ENCODE measurements around the gene ADISSP.

ADISSP gene

GRCh38 chr20:3719046-3719445 is 48.5 kb downstream of the ADISSP start:
- no peak for DNase-seq (ENCODE audit: low read depth)
- H3K4me3 ChIP-seq (ENCODE audit: control insufficient read depth, low read depth, low read length), result no peak overlapping the region
- TF ChIP-seq CTCF (conservative IDR thresholded peaks at IDR 0.05; ENCODE audit: control insufficient read depth, insufficient read depth, low read depth, low read length), result no peak

- TF ChIP-seq CTCF (conservative IDR thresholded peaks at IDR 0.05; ENCODE audit: control insufficient read depth, insufficient read depth, low read depth, low read length), result peak; percentile 75
- no peak overlapping the region for H3K4me3 ChIP-seq (ENCODE audit: control insufficient read depth, low read depth, low read length)
- DNase-seq (ENCODE audit: low read depth), result peak; percentile 49
These were observed 51.2 kb downstream of the ADISSP start for GRCh38 chr20:3716195-3716834.

- no peak overlapping the region for H3K4me3 ChIP-seq (ENCODE audit: control insufficient read depth, low read depth, low read length)
- no peak for DNase-seq (ENCODE audit: low read depth)
- no peak for TF ChIP-seq CTCF (conservative IDR thresholded peaks at IDR 0.05; ENCODE audit: control insufficient read depth, insufficient read depth, low read depth, low read length)
These were observed 53.5 kb downstream of the ADISSP start for GRCh38 chr20:3714092-3714491.

- H3K4me3 ChIP-seq (ENCODE audit: control insufficient read depth, low read depth, low read length), result no peak within 1 kb of the TSS
- no peak for DNase-seq (ENCODE audit: low read depth)
- no peak for TF ChIP-seq CTCF (conservative IDR thresholded peaks at IDR 0.05; ENCODE audit: control insufficient read depth, insufficient read depth, low read depth, low read length)
These were observed 55.2 kb downstream of the ADISSP start, which contains the start of gene SIGLEC1 for GRCh38 chr20:3712279-3712873. SIGLEC1 (minus strand) TSS chr20:3712600; CDS start chr20:3707128, 5,472 bp downstream.

- no peak for TF ChIP-seq CTCF (conservative IDR thresholded peaks at IDR 0.05; ENCODE audit: control insufficient read depth, insufficient read depth, low read depth, low read length)
These were observed 56.0 kb downstream of the ADISSP start for GRCh38 chr20:3711484-3711941.

GRCh38 chr20:3710703-3711483 is 56.7 kb downstream of the ADISSP start:
- H3K4me3 ChIP-seq (ENCODE audit: control insufficient read depth, low read depth, low read length), result no peak overlapping the region
- DNase-seq (ENCODE audit: low read depth), result peak; percentile 41
- TF ChIP-seq CTCF (conservative IDR thresholded peaks at IDR 0.05; ENCODE audit: control insufficient read depth, insufficient read depth, low read depth, low read length), result peak; percentile 75

More at GRCh38 chr20:3711484-3711941, 56.0 kb downstream of the ADISSP start:
- H3K4me3 ChIP-seq (ENCODE audit: control insufficient read depth, low read depth, low read length), result no peak overlapping the region
- no peak for DNase-seq (ENCODE audit: low read depth)
